Fibroblast of lung (primary cell): Measurements from ENCODE around the gene DLG2.

Experiments
- CTCF ChIP-seq, 2 donors: IDR thresholded peaks in 1 of 2; conservative IDR thresholded peaks in 1 of 2; 1 replicate in 1 of 2; 2 replicates in 1 of 2; pipeline ENCODE4 v1.5.1; 2011 to 2012; ENCODE audit warnings: low read length in 2 of 2, control low read depth in 1 of 2, inconsistent platforms in 1 of 2, low read depth in 1 of 2, mild to moderate bottlenecking in 1 of 2
- EZH2 ChIP-seq: IDR thresholded peaks from 2 replicates; pipeline ENCODE4 v1.5.1; 2012; ENCODE audit warnings: low read length, control low read depth, mild to moderate bottlenecking; ENCODE audit errors: missing control alignments

DNA sequence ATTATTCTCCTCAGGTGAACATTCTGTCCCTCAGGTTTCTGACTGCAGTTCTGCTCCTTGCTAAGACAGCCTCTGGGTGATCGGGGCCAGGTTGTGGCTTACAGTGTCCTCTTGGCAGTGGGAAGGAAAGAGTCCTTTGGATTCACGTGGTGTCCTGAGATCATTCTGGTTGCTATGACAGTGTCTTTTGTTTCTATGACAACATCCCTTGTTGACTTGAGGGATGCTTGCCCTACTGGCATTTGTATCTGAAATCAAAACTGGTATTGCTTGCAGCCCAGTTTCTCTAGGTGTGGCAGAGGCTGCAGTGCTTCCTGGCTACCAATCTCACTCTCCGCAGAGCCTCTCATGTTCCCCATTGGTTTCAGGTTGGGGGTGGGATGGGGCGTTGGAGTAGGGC is 2189.2 kb downstream of the DLG2 start:
- no peak for TF ChIP-seq CTCF (conservative IDR thresholded peaks at IDR 0.05 in 1 of 2, IDR thresholded peaks at IDR 0.05 in 1 of 2; ENCODE audit: low read depth in 1 of 2, low read length in 2 of 2)
- TF ChIP-seq EZH2 = no peak
